Skeletal muscle tissue (tissue), 2 donors: ENCODE data around the gene BABAM2. TPM values are rescaled to one million over a fixed set of nuclear protein-coding genes. Genes with fewer than 3 reads are reported as not detected.

Source experiments
- small RNA-seq: library from RNA; depleted of rRNA; stranded (forward); fragments of <200 nt; gene quantifications from one replicate; pipeline ENCODE3, GENCODE V24; 2014
- total RNA-seq: library from RNA; depleted of rRNA; stranded (reverse); fragments of >200 nt; gene quantifications from one replicate; pipeline ENCODE4 v1.2.3, GENCODE V29; 2014

Gene BABAM2
- total RNA-seq, 1 donor from 2014 or later: 24.0 TPM

Small RNA genes within 50 kb of the gene (small RNA-seq; reads per million reads assigned to genes)
- not detected for gene MIR4263
- gene RF02271: not detected

Other genes starting within 250 kb of the BABAM2 start
- gene SUPT7L, start 227.1 kb upstream of the BABAM2 start, total RNA-seq: 16.7 TPM
- 20.9 TPM for gene SLC4A1AP, start 226.8 kb upstream of the BABAM2 start, total RNA-seq
- 121 TPM for gene MRPL33, start 119.0 kb upstream of the BABAM2 start, total RNA-seq
- gene RBKS, start 342 bp upstream of the BABAM2 start, total RNA-seq: 2.1 TPM